Prostate gland (tissue), 2 donors: ENCODE results near the gene SETBP1.

ENCODE experiments used
- POLR2A ChIP-seq: fragments of 450-650 bp; IDR thresholded peaks from one replicate; pipeline ENCODE4 v1.6.1; 2016; ENCODE audit warnings: antibody characterized with exemption, mild to moderate bottlenecking
- POLR2AphosphoS5 ChIP-seq: sonication (generic); formaldehyde crosslinking; IDR thresholded peaks from one replicate; pipeline ENCODE4 v1.6.1; 2017; ENCODE audit warnings: antibody characterized with exemption
- TF ChIP-seq, protein P1 (sequence below), 4 experiments: fragments of 200-600 bp in 2 of 4; fragments of 450-650 bp in 2 of 4; sonication (generic) in 2 of 4; IDR thresholded peaks; 1 replicate in 3 of 4; 2 replicates in 1 of 4; pipeline ENCODE4 v1.5.1; 2016 to 2019; ENCODE audit warnings: antibody characterized with exemption in 4 of 4, mild to moderate bottlenecking in 2 of 4, moderate library complexity in 2 of 4

DNA sequence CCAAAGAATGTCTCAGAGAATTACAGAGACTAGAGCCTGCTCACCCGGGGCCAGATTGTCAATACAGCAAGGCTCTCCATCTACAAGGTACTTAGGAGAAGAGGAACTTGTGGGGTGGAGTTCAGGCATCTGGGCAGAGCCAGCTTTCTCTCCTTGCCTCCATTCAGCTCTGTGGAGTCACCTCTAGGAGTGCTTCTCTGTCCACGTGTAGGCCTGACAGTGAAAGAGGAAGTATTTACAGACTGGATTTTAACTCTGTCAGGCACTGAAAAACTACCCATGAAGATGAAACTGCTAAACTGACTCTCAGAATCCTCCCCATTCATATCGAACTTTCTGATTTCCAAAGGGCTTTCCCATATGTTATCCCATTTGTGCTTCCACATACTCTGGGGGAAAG is 315.6 kb downstream of the SETBP1 start:
- TF ChIP-seq, protein P1, sequence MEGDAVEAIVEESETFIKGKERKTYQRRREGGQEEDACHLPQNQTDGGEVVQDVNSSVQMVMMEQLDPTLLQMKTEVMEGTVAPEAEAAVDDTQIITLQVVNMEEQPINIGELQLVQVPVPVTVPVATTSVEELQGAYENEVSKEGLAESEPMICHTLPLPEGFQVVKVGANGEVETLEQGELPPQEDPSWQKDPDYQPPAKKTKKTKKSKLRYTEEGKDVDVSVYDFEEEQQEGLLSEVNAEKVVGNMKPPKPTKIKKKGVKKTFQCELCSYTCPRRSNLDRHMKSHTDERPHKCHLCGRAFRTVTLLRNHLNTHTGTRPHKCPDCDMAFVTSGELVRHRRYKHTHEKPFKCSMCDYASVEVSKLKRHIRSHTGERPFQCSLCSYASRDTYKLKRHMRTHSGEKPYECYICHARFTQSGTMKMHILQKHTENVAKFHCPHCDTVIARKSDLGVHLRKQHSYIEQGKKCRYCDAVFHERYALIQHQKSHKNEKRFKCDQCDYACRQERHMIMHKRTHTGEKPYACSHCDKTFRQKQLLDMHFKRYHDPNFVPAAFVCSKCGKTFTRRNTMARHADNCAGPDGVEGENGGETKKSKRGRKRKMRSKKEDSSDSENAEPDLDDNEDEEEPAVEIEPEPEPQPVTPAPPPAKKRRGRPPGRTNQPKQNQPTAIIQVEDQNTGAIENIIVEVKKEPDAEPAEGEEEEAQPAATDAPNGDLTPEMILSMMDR (IDR thresholded peaks at IDR 0.05) = no peak
- no peak for TF ChIP-seq POLR2A
- TF ChIP-seq POLR2AphosphoS5 = no peak
